Calu3 (cell line): ENCODE measurements around the gene SESN2. TPM values are rescaled to one million over a fixed set of nuclear protein-coding genes. Genes with fewer than 3 reads are reported as not detected.

Source experiments
- BruUV-seq: library from RNA; stranded (reverse); fragments of 400-500 nt; replicated peaks from 2 replicates; lab custom pipeline; 2021; lab: Mats Ljungman, UMichigan
- CTCF ChIA-PET: fragments of 300-600 bp; sonication (Branson Sonifier 250); formaldehyde crosslinking; loops from one replicate; lab custom pipeline; 2022; ENCODE audit warnings: antibody characterized with exemption; lab: Charles Lee
- DNase-seq: peaks from one replicate; pipeline ENCODE4 v3.0.0; 2022
- H3K27ac Mint-ChIP-seq: one replicate; pipeline ENCODE4 v1.8.0; 2022; ENCODE audit warnings: mixed read lengths; ENCODE audit not compliant: unreplicated experiment
- H3K27me3 Mint-ChIP-seq: one replicate; pipeline ENCODE4 v1.8.0; 2022; ENCODE audit warnings: mixed read lengths; ENCODE audit not compliant: unreplicated experiment
- H3K36me3 Mint-ChIP-seq: one replicate; pipeline ENCODE4 v1.8.0; 2022; ENCODE audit warnings: mild to moderate bottlenecking, moderate library complexity, mixed read lengths; ENCODE audit not compliant: insufficient read depth, unreplicated experiment
- H3K4me1 Mint-ChIP-seq: one replicate; pipeline ENCODE4 v1.8.0; 2022; ENCODE audit warnings: mild to moderate bottlenecking, low read depth, mixed read lengths; ENCODE audit not compliant: unreplicated experiment
- H3K4me3 Mint-ChIP-seq: one replicate; pipeline ENCODE4 v1.8.0; 2022; ENCODE audit warnings: mild to moderate bottlenecking, low read depth, moderate library complexity, mixed read lengths; ENCODE audit not compliant: unreplicated experiment
- H3K9me3 Mint-ChIP-seq: one replicate; pipeline ENCODE4 v1.8.0; 2022; ENCODE audit warnings: low read depth, mixed read lengths; ENCODE audit not compliant: unreplicated experiment
- intact Hi-C: fragments of 100-400 bp; cut with micrococcal nuclease; formaldehyde crosslinking; loops from one replicate; pipeline ENCODE4 v1.10.0; 2022; ENCODE audit not compliant: unreplicated experiment
- total RNA-seq: library from RNA; stranded (reverse); gene quantifications from 2 replicates; pipeline ENCODE4 v1.2.3, GENCODE V29; 2022
- TF ChIP-seq, protein P1 (sequence below): fragments of 200-600 bp; IDR thresholded peaks from one replicate; pipeline ENCODE4 v1.8.0; 2022; ENCODE audit warnings: antibody characterized with exemption; ENCODE audit not compliant: unreplicated experiment

The SESN2 gene
- total RNA-seq, 1 experiment from 2014 or later = 13.0 TPM

DNA sequence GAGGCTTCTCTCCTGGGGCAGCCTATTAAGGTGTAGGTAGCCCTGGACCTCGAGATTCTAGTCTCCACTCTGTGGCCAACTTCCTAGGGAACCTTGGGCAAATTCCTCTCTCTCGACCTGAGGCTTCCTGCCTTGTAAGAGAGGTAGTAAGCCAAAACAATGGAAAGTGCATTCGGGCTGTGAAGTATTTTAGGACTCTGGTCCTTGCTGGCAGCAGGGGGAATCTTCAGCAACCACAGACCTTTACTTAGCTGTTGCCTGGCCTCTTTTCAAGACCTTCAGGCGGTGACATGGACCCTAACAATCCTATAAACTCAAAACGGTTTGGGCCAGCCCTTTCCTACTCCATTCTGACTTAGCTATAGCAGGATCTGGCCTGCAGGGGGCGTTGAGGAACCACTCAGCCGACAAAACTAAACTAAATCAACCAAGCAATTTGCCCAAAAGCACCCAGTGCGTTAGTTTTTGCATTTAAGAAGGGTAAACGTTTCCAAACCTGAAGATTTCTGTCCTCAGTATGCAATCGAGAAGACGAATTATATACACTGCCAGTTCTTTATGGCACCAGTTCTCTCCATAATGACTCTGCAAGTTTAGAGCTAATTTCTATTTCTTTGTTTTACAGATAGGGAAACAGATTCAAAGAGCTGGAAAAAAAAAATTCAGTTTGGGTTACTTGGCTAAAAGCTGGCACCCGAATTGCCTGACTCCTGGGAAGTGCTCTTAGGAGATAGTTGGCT, 10.9 kb upstream of the SESN2 start:
- intact Hi-C loops = loop anchor here (1.0 to 10.0 kb wide), 4 partner anchors 74 to 256 kb away; partner anchors contain the start of gene RCC1
- peak overlapping the region; percentile 96 for H3K27ac Mint-ChIP-seq
- H3K4me1 Mint-ChIP-seq = peaks cover 38% of the 10 kb centered on the region
- H3K9me3 Mint-ChIP-seq = no peaks in the 10 kb centered on the region
- H3K36me3 Mint-ChIP-seq = peaks cover 28% of the 10 kb centered on the region
- TF ChIP-seq, protein P1, sequence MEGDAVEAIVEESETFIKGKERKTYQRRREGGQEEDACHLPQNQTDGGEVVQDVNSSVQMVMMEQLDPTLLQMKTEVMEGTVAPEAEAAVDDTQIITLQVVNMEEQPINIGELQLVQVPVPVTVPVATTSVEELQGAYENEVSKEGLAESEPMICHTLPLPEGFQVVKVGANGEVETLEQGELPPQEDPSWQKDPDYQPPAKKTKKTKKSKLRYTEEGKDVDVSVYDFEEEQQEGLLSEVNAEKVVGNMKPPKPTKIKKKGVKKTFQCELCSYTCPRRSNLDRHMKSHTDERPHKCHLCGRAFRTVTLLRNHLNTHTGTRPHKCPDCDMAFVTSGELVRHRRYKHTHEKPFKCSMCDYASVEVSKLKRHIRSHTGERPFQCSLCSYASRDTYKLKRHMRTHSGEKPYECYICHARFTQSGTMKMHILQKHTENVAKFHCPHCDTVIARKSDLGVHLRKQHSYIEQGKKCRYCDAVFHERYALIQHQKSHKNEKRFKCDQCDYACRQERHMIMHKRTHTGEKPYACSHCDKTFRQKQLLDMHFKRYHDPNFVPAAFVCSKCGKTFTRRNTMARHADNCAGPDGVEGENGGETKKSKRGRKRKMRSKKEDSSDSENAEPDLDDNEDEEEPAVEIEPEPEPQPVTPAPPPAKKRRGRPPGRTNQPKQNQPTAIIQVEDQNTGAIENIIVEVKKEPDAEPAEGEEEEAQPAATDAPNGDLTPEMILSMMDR = peak; percentile 86
- H3K27me3 Mint-ChIP-seq = no peaks in the 10 kb centered on the region
- peak overlapping the region; percentile 80 for H3K4me3 Mint-ChIP-seq
- DNase-seq = peak; percentile 73
- BruUV-seq = no TSS peak
- CTCF ChIA-PET = interaction anchor here (0.6 to 3.3 kb wide), 14 partner anchors 10 to 333 kb away, joined by 3 to 59 read pairs (median 8); partner anchors contain the start of genes ATP5IF1, MED18, PHACTR4 and SESN2

GRCh38 chr1:28249013-28249865, 10.1 kb upstream of the SESN2 start:
- peak; percentile 72 for DNase-seq
- no TSS peak for BruUV-seq
- H3K27me3 Mint-ChIP-seq = no peaks in the 10 kb centered on the region
- peaks cover 30% of the 10 kb centered on the region for H3K4me1 Mint-ChIP-seq
- H3K4me3 Mint-ChIP-seq = peak overlapping the region; percentile 80
- intact Hi-C loops = loop anchor here (5.0 to 10.0 kb wide), 3 partner anchors 73 to 256 kb away; partner anchors contain the start of gene RCC1
- TF ChIP-seq, protein P1 = no peak
- CTCF ChIA-PET = interaction anchor here (0.6 to 3.3 kb wide), 16 partner anchors 9 to 333 kb away, joined by 3 to 59 read pairs (median 8); partner anchors contain the start of genes ATP5IF1, MED18, PHACTR4 and SESN2
- H3K9me3 Mint-ChIP-seq = no peaks in the 10 kb centered on the region
- H3K27ac Mint-ChIP-seq = peak overlapping the region; percentile 96
- peaks cover 22% of the 10 kb centered on the region for H3K36me3 Mint-ChIP-seq

DNA sequence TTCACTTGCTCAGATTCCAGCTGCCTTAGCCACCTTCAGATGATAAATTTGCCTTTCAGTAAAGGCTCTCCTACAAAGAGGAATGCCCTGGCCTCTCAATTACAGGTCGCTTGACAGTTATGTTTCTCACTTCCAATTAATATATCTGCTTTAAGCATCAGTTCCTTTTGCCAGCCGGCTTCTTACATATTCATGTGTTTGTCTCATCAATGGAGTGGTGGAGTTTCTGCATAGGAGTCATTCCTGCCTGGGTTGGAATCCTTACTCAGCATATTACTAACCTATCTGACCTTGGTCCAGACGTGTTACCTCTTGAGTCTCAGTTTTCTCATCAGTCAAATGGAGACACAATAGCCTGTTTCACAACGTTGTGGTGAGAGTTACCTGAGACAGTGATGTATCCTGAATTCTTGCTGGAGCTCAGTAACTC, 9.4 kb upstream of the SESN2 start:
- H3K27me3 Mint-ChIP-seq = no peaks in the 10 kb centered on the region
- CTCF ChIA-PET = interaction anchor here (0.6 to 3.3 kb wide), 8 partner anchors 10 to 119 kb away, joined by 3 to 59 read pairs (median 8); partner anchors contain the start of genes ATP5IF1, PHACTR4 and SESN2
- DNase-seq = no peak
- no TSS peak for BruUV-seq
- peaks cover 22% of the 10 kb centered on the region for H3K36me3 Mint-ChIP-seq
- H3K9me3 Mint-ChIP-seq = no peaks in the 10 kb centered on the region
- peak overlapping the region; percentile 96 for H3K27ac Mint-ChIP-seq
- H3K4me1 Mint-ChIP-seq = peaks cover 29% of the 10 kb centered on the region
- intact Hi-C loops = loop anchor here (5.0 to 10.0 kb wide), 3 partner anchors 72 to 255 kb away; partner anchors contain the start of gene RCC1
- TF ChIP-seq, protein P1 = no peak
- H3K4me3 Mint-ChIP-seq = no peak overlapping the region

DNA sequence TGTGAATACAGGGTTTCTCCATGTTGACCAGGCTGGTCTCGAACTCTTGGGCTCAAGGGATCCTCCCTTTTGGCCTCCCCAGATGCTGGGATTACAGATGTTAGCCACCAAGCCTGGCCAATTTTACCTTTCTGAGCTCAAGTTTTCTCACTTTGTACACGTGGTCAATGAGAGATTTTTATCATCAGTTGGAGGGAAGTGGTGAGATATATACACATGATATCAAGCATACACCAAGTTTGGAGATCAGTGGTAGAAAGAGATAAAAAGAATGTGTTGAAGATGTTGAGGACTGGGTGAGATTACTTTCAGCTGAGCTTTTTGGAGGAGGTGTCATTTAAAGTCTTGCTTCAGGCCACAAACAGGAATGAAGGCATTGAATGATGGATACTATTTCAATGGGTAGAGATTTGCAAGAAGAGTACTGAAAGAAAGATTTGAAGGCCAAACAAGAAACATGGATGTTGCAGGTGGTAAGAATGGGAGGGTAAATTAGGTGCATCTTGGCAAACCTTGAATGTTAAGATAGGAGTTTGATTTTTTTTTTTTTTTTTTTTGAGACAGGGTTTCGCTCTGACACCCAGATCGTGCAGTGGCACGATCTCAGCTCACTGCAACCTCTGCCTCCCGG, 3.0 kb upstream of the SESN2 start:
- Mint-ChIP-seq H3K36me3 (peaks cover 29% of the 10 kb centered on the region), H3K9me3 (no peaks in the 10 kb centered on the region), H3K27ac (no peak overlapping the region), H3K4me1 (peaks cover 18% of the 10 kb centered on the region), H3K4me3 (no peak overlapping the region), H3K27me3 (no peaks in the 10 kb centered on the region)
- TF ChIP-seq, protein P1 = no peak
- intact Hi-C loops = no loop called here
- no peak for DNase-seq
- CTCF ChIA-PET = interaction anchor here (0.5 kb wide), 1 partner anchor 18 kb away, joined by 4 read pairs; no protein-coding TSS in a partner anchor
- no TSS peak for BruUV-seq
